MM.1S (cell line): ENCODE measurements around the gene KRT9.

Experiments used
- CTCF ChIP-seq: fragments of 300-600 bp; sonication (generic); IDR thresholded peaks from 2 replicates; pipeline ENCODE4 v1.5.1; 2016; ENCODE audit warnings: antibody characterized with exemption, low read length, mixed read lengths
- EZH2 ChIP-seq: fragments of 300-600 bp; sonication (generic); optimal IDR thresholded peaks from 2 replicates; pipeline ENCODE3; 2017; ENCODE audit warnings: low read depth, mild to moderate bottlenecking, antibody characterized with exemption, low read length, mixed read lengths
- EZH2phosphoT487 ChIP-seq: fragments of 300-600 bp; sonication (generic); IDR thresholded peaks from 2 replicates; pipeline ENCODE4 v1.6.1; 2018; ENCODE audit warnings: antibody characterized with exemption, low read length

- no peak for TF ChIP-seq CTCF
- TF ChIP-seq EZH2phosphoT487, result no peak
- no peak for TF ChIP-seq EZH2
Observed at GRCh38 chr17:41592601-41593305, 20.9 kb upstream of the KRT9 start.
